GM12878 (cell line): ENCODE measurements around the gene OLFM2. TPM values are rescaled to one million over a fixed set of nuclear protein-coding genes. Genes with fewer than 3 reads are reported as not detected.

ENCODE experiments used
- ATF7 ChIP-seq: fragments of 450-650 bp; IDR thresholded peaks from 2 replicates; pipeline ENCODE4 v1.6.1; 2016; ENCODE audit warnings: low read depth, mild to moderate bottlenecking
- BCL11A ChIP-seq: IDR thresholded peaks from 2 replicates; pipeline ENCODE4 v1.6.1; 2011; ENCODE audit warnings: low read depth, low read length
- BHLHE40 ChIP-seq, 2 experiments: fragments of 450-650 bp in 1 of 2; IDR thresholded peaks; 2 replicates each; pipeline ENCODE4 v1.6.1; 2011 to 2017; ENCODE audit warnings: low read depth in 2 of 2, borderline replicate concordance in 1 of 2, improper control_type of control experiment in 1 of 2, low read length in 1 of 2, mild to moderate bottlenecking in 1 of 2
- EED ChIP-seq: sonication (generic); IDR thresholded peaks from 2 replicates; pipeline ENCODE4 v1.6.1; 2016; ENCODE audit warnings: antibody characterized with exemption, low read depth
- ETV6 ChIP-seq, 2 experiments: fragments of 450-650 bp in 1 of 2; IDR thresholded peaks in 1 of 2; conservative IDR thresholded peaks in 1 of 2; 2 replicates each; pipeline ENCODE4 v1.6.1; 2014; ENCODE audit warnings: antibody characterized with exemption in 1 of 2, borderline replicate concordance in 1 of 2, low read depth in 1 of 2, mild to moderate bottlenecking in 1 of 2, moderate library complexity in 1 of 2
- FOXK2 ChIP-seq: fragments of 450-650 bp; IDR thresholded peaks from 2 replicates; pipeline ENCODE4 v1.6.1; 2017; ENCODE audit warnings: mild to moderate bottlenecking, moderate library complexity
- FOXM1 ChIP-seq: IDR thresholded peaks from 2 replicates; pipeline ENCODE4 v1.6.1; 2012; ENCODE audit warnings: low read depth, mild to moderate bottlenecking, inconsistent platforms, low read length, moderate library complexity
- GABPA ChIP-seq: IDR thresholded peaks from 2 replicates; pipeline ENCODE4 v1.6.1; 2014; ENCODE audit warnings: antibody characterized with exemption, low read depth, mild to moderate bottlenecking, inconsistent platforms
- HDAC2 ChIP-seq: fragments of 200-600 bp; sonication (generic); IDR thresholded peaks from 2 replicates; pipeline ENCODE4 v1.6.1; 2017
- KAT2A ChIP-seq: conservative IDR thresholded peaks from 2 replicates; pipeline ENCODE4 v1.6.1; 2011; ENCODE audit warnings: low read depth, low read length; ENCODE audit not compliant: control insufficient read depth
- KDM1A ChIP-seq: fragments of 200-600 bp; sonication (generic); IDR thresholded peaks from 2 replicates; pipeline ENCODE4 v1.6.1; 2016; ENCODE audit warnings: borderline replicate concordance
- MXI1 ChIP-seq: fragments of 150-350 bp; IDR thresholded peaks from 2 replicates; pipeline ENCODE4 v1.6.1; 2011; ENCODE audit warnings: low read depth, mild to moderate bottlenecking, inconsistent platforms, low read length, improper control_type of control experiment
- POLR2AphosphoS2 ChIP-seq: IDR thresholded peaks from 2 replicates; pipeline ENCODE4 v1.6.1; 2011; ENCODE audit warnings: low read depth, mild to moderate bottlenecking, low read length, improper control_type of control experiment, moderate library complexity
- POU2F2 ChIP-seq: IDR thresholded peaks from 3 replicates; pipeline ENCODE4 v1.6.1; 2011; ENCODE audit warnings: low read depth, mild to moderate bottlenecking, low read length, borderline replicate concordance
- RUNX3 ChIP-seq: IDR thresholded peaks from 2 replicates; pipeline ENCODE4 v1.6.1; 2012; ENCODE audit warnings: low read length, inconsistent platforms
- SREBF1 ChIP-seq: IDR thresholded peaks from 2 replicates; pipeline ENCODE4 v1.6.1; 2012; ENCODE audit warnings: mild to moderate bottlenecking, low read length
- SREBF2 ChIP-seq: IDR thresholded peaks from 2 replicates; pipeline ENCODE4 v1.6.1; 2012; ENCODE audit warnings: mild to moderate bottlenecking, low read length
- TCF12 ChIP-seq: IDR thresholded peaks from 2 replicates; pipeline ENCODE4 v1.6.1; 2011; ENCODE audit warnings: low read depth, mild to moderate bottlenecking, low read length
- USF1 ChIP-seq: IDR thresholded peaks from 2 replicates; pipeline ENCODE4 v1.6.1; 2011; ENCODE audit warnings: borderline replicate concordance, low read depth, mild to moderate bottlenecking, moderate library complexity, mixed read lengths, low read length; ENCODE audit not compliant: insufficient read depth; ENCODE audit errors: extremely low read length
- polyA plus RNA-seq, 11 experiments: library from polyadenylated mRNA; depleted of rRNA in 4 of 11; unstranded in 6 of 11; stranded (reverse) in 5 of 11; fragments of >200 nt; fragmentation: Nextera tagmentation in 4 of 11; fragmentation: Illumina TruSeq in 1 of 11; extraction: Ambion mirVana in 4 of 11; extraction: Trizol in 1 of 11; gene quantifications; 1 replicate in 1 of 11; 2 replicates in 10 of 11; pipeline versions ENCODE4 v1.2.1 to v1.2.3, GENCODE V29; 2011 to 2016; ENCODE audit warnings: inconsistent platforms in 2 of 11, missing spikeins in 2 of 11, low read depth in 1 of 11
- total RNA-seq, 4 experiments: library from RNA; depleted of rRNA in 3 of 4; stranded (reverse); fragments of >200 nt in 3 of 4; fragmentation: Illumina TruSeq in 1 of 4; extraction: Trizol in 1 of 4; gene quantifications; 2 replicates each; pipeline versions ENCODE4 v1.2.1 to v1.2.3, GENCODE V29; 2013 to 2021
- TF ChIP-seq, protein P1 (sequence below): fragments of 450-650 bp; IDR thresholded peaks from 2 replicates; pipeline ENCODE4 v1.6.1; 2018; ENCODE audit warnings: borderline replicate concordance, mild to moderate bottlenecking; ENCODE audit not compliant: partially characterized antibody
- TF ChIP-seq, protein P2 (sequence below), 3 experiments: IDR thresholded peaks in 2 of 3; conservative IDR thresholded peaks in 1 of 3; 2 replicates each; pipeline ENCODE4 v1.5.1; 2011; ENCODE audit warnings: low read depth in 3 of 3, low read length in 3 of 3, mild to moderate bottlenecking in 3 of 3, control low read depth in 2 of 3, moderate library complexity in 2 of 3, inconsistent platforms in 1 of 3, mixed read lengths in 1 of 3; ENCODE audit not compliant: control insufficient read depth in 2 of 3, insufficient read depth in 1 of 3; ENCODE audit errors: extremely low read depth in 1 of 3

Gene OLFM2
- total and polyA plus RNA-seq, 10 of the 15 experiments (the other 5 are each of a cell fraction or from before 2014, with no cell fraction given) = 0.07 to 3.5 (median 0.27) TPM; not detected in 5

- peak in 1 of 2 experiments; percentile 48; a peak in 1 of 4 replicates for TF ChIP-seq BHLHE40 (IDR thresholded peaks at IDR 0.05; ENCODE audit: borderline replicate concordance in 1 of 2, low read depth in 2 of 2, low read length in 1 of 2)
- TF ChIP-seq FOXK2 = no peak
- no peak for TF ChIP-seq BCL11A
- 0 out of 4 replicates have a peak, but pooled peaks of 1 of the 2 experiments have one; percentile 36 for TF ChIP-seq ETV6 (conservative IDR thresholded peaks at IDR 0.05 in 1 of 2, IDR thresholded peaks at IDR 0.05 in 1 of 2; ENCODE audit: borderline replicate concordance in 1 of 2, low read depth in 1 of 2)
- TF ChIP-seq SREBF1 = 0 out of 2 replicates have a peak, but pooled peaks have one; percentile 20
- TF ChIP-seq MXI1 = peak; percentile 69; the same call in 1 of the 2 replicates
- TF ChIP-seq KAT2A = no peak
- TF ChIP-seq, protein P1, sequence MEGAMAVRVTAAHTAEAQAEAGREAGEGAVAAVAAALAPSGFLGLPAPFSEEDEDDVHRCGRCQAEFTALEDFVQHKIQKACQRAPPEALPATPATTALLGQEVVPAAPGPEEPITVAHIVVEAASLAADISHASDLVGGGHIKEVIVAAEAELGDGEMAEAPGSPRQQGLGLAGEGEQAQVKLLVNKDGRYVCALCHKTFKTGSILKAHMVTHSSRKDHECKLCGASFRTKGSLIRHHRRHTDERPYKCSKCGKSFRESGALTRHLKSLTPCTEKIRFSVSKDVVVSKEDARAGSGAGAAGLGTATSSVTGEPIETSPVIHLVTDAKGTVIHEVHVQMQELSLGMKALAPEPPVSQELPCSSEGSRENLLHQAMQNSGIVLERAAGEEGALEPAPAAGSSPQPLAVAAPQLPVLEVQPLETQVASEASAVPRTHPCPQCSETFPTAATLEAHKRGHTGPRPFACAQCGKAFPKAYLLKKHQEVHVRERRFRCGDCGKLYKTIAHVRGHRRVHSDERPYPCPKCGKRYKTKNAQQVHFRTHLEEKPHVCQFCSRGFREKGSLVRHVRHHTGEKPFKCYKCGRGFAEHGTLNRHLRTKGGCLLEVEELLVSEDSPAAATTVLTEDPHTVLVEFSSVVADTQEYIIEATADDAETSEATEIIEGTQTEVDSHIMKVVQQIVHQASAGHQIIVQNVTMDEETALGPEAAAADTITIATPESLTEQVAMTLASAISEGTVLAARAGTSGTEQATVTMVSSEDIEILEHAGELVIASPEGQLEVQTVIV = peak; percentile 30
- TF ChIP-seq ATF7 = no peak
- TF ChIP-seq TCF12 = no peak
- TF ChIP-seq FOXM1 = no peak
- TF ChIP-seq USF1 = no peak
- TF ChIP-seq POLR2AphosphoS2 = peak; percentile 93
- TF ChIP-seq SREBF2 = no peak; the same call in 1 of the 2 replicates
- peak; percentile 51 for TF ChIP-seq RUNX3
- TF ChIP-seq, protein P2, sequence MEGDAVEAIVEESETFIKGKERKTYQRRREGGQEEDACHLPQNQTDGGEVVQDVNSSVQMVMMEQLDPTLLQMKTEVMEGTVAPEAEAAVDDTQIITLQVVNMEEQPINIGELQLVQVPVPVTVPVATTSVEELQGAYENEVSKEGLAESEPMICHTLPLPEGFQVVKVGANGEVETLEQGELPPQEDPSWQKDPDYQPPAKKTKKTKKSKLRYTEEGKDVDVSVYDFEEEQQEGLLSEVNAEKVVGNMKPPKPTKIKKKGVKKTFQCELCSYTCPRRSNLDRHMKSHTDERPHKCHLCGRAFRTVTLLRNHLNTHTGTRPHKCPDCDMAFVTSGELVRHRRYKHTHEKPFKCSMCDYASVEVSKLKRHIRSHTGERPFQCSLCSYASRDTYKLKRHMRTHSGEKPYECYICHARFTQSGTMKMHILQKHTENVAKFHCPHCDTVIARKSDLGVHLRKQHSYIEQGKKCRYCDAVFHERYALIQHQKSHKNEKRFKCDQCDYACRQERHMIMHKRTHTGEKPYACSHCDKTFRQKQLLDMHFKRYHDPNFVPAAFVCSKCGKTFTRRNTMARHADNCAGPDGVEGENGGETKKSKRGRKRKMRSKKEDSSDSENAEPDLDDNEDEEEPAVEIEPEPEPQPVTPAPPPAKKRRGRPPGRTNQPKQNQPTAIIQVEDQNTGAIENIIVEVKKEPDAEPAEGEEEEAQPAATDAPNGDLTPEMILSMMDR (IDR thresholded peaks at IDR 0.05 in 2 of 3, conservative IDR thresholded peaks at IDR 0.05 in 1 of 3; ENCODE audit: control insufficient read depth in 2 of 3, extremely low read depth in 1 of 3, insufficient read depth in 1 of 3, low read depth in 3 of 3, low read length in 3 of 3) = no peak
- TF ChIP-seq KDM1A = no peak
- no peak for TF ChIP-seq HDAC2
- TF ChIP-seq EED = peak; percentile 27; the same call in 1 of the 2 replicates
- TF ChIP-seq GABPA = peak; percentile 92
- 0 out of 3 replicates have a peak, but pooled peaks have one; percentile 50 for TF ChIP-seq POU2F2
Observed at GRCh38 chr19:9818734-9819595, 117.3 kb downstream of the OLFM2 start, which contains the start of gene FBXL12 (continued).
